GM19372 (cell line): ENCODE data around the gene MARK2.

Source experiments
- ATAC-seq: cut with Tn5 transposase; IDR thresholded peaks from one replicate; pipeline ENCODE4 v1.9.1; 2021; ENCODE audit warnings: mild to moderate bottlenecking, low read depth, moderate library complexity; ENCODE audit not compliant: unreplicated experiment

MARK2 gene

GRCh38 chr11:63952570-63952969 is 113.7 kb downstream of the MARK2 start:
- no peak for ATAC-seq

GRCh38 chr11:63958008-63958407 is 119.1 kb downstream of the MARK2 start:
- no peak for ATAC-seq
